Measurements from ENCODE around the gene HLA-G.

The HLA-G gene

GRCh38 chr6:29825848-29826247 lies 1.8 kb upstream of the HLA-G start:
- no peak for DNase-seq
- no peak overlapping the region for H2BK120ac ChIP-seq (ENCODE audit: insufficient read depth, low read length, poor library complexity)
- H4K12ac ChIP-seq (ENCODE audit: low read depth, low read length) = no peak overlapping the region
- H3K27me3 ChIP-seq (ENCODE audit: insufficient read depth, low read length) = peaks cover 14% of the 10 kb centered on the region
- H3K14ac ChIP-seq (ENCODE audit: low read length) = no peak overlapping the region
- H3K4ac ChIP-seq (ENCODE audit: low read depth, low read length) = no peak overlapping the region
- H3K4me2 ChIP-seq (ENCODE audit: low read length) = no peak overlapping the region
- H2AK5ac ChIP-seq (ENCODE audit: low read length) = no peak overlapping the region
- no peak overlapping the region for H3K18ac ChIP-seq (ENCODE audit: low read length)
- no peak overlapping the region for H3K27ac ChIP-seq (ENCODE audit: low read depth, low read length)
- no peak overlapping the region for H3K4me3 ChIP-seq (ENCODE audit: low read depth, low read length)
- peaks cover 4% of the 10 kb centered on the region for H3K9me3 ChIP-seq (ENCODE audit: insufficient read depth, low read depth, low read length)
- no peaks in the 10 kb centered on the region for H3K36me3 ChIP-seq (ENCODE audit: control insufficient read depth in 1 of 2, insufficient read depth in 2 of 2, low read length in 2 of 2)
- no peaks in the 10 kb centered on the region for H3K79me1 ChIP-seq (ENCODE audit: low read length)
- no peak overlapping the region for H4K8ac ChIP-seq (ENCODE audit: low read depth, low read length)
- H2AFZ ChIP-seq (ENCODE audit: insufficient read depth, low read length, poor library complexity) = no peak overlapping the region
- no peak overlapping the region for H2BK12ac ChIP-seq (ENCODE audit: low read length)
- no peaks in the 10 kb centered on the region for H3K79me2 ChIP-seq (ENCODE audit: control insufficient read depth, insufficient read depth, low read length, poor library complexity)
- no CpG with 5 or more reads among the region's 2 CpGs for WGBS (ENCODE audit: extremely low coverage, insufficient coverage, insufficient read length)
- H4K91ac ChIP-seq (ENCODE audit: low read depth, low read length) = no peak overlapping the region
- H3K4me1 ChIP-seq (ENCODE audit: control insufficient read depth in 1 of 2, insufficient read depth in 2 of 2, low read length in 2 of 2) = peaks cover 0 to 3% of the 10 kb centered on the region in 2 experiments
- H2BK5ac ChIP-seq (ENCODE audit: low read depth, low read length, poor library complexity) = no peak overlapping the region
- no peak overlapping the region for H3K9ac ChIP-seq (ENCODE audit: low read length)
- H3K23ac ChIP-seq (ENCODE audit: low read length) = no peak overlapping the region

DNA sequence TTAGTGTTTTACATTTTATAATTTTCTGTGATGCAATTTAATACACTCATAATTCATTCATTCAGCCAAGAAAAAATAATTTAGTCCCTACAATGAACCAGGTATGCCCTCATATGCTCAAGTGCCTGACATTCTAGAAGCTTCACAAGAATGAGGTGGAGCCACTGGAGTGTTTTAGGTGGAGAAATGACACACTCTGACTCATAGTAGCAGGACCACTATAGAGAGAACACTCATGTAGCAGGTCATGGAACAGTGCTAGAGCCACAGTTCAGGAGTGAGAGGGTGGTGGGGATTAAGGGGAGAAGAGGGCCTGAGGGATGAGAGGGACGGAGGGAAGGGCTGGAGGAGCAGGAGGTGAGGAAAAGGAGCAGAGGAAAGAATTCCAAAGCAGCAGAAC lies 1.4 kb upstream of the HLA-G start:
- no peak overlapping the region for H4K12ac ChIP-seq (ENCODE audit: low read depth, low read length)
- no CpG with 5 or more reads among the region's 1 CpG for WGBS (ENCODE audit: extremely low coverage, insufficient coverage, insufficient read length)
- H3K4me3 ChIP-seq (ENCODE audit: low read depth, low read length) = no peak overlapping the region
- no peaks in the 10 kb centered on the region for H3K79me2 ChIP-seq (ENCODE audit: control insufficient read depth, insufficient read depth, low read length, poor library complexity)
- H3K9ac ChIP-seq (ENCODE audit: low read length) = no peak overlapping the region
- no peak overlapping the region for H3K4ac ChIP-seq (ENCODE audit: low read depth, low read length)
- no peak overlapping the region for H2AFZ ChIP-seq (ENCODE audit: insufficient read depth, low read length, poor library complexity)
- H3K4me2 ChIP-seq (ENCODE audit: low read length) = no peak overlapping the region
- H3K14ac ChIP-seq (ENCODE audit: low read length) = no peak overlapping the region
- H3K79me1 ChIP-seq (ENCODE audit: low read length) = no peaks in the 10 kb centered on the region
- no peak overlapping the region for H2BK120ac ChIP-seq (ENCODE audit: insufficient read depth, low read length, poor library complexity)
- peaks cover 0 to 3% of the 10 kb centered on the region in 2 experiments for H3K4me1 ChIP-seq (ENCODE audit: control insufficient read depth in 1 of 2, insufficient read depth in 2 of 2, low read length in 2 of 2)
- H2BK5ac ChIP-seq (ENCODE audit: low read depth, low read length, poor library complexity) = no peak overlapping the region
- peaks cover 14% of the 10 kb centered on the region for H3K27me3 ChIP-seq (ENCODE audit: insufficient read depth, low read length)
- peaks cover 4% of the 10 kb centered on the region for H3K9me3 ChIP-seq (ENCODE audit: insufficient read depth, low read depth, low read length)
- no peak overlapping the region for H3K18ac ChIP-seq (ENCODE audit: low read length)
- H2BK12ac ChIP-seq (ENCODE audit: low read length) = no peak overlapping the region
- no peak overlapping the region for H3K23ac ChIP-seq (ENCODE audit: low read length)
- no peak overlapping the region for H2AK5ac ChIP-seq (ENCODE audit: low read length)
- H3K36me3 ChIP-seq (ENCODE audit: control insufficient read depth in 1 of 2, insufficient read depth in 2 of 2, low read length in 2 of 2) = no peaks in the 10 kb centered on the region
- peak; percentile 65 to 85 for DNase-seq
- H4K8ac ChIP-seq (ENCODE audit: low read depth, low read length) = no peak overlapping the region
- no peak overlapping the region for H3K27ac ChIP-seq (ENCODE audit: low read depth, low read length)
- H4K91ac ChIP-seq (ENCODE audit: low read depth, low read length) = no peak overlapping the region

GRCh38 chr6:29828471-29828797 lies 809 bp downstream of the HLA-G start:
- Histone ChIP-seq H4K91ac (ENCODE audit: low read depth, low read length) (no peak overlapping the region), H3K36me3 (ENCODE audit: control insufficient read depth in 1 of 2, insufficient read depth in 2 of 2, low read length in 2 of 2) (no peaks in the 10 kb centered on the region), H3K27ac (ENCODE audit: low read depth, low read length) (no peak overlapping the region), H4K12ac (ENCODE audit: low read depth, low read length) (no peak overlapping the region), H3K23ac (ENCODE audit: low read length) (no peak overlapping the region), H3K4me2 (ENCODE audit: low read length) (peak overlapping the region; percentile 50), H3K27me3 (ENCODE audit: insufficient read depth, low read length) (peaks cover 14% of the 10 kb centered on the region), H3K18ac (ENCODE audit: low read length) (no peak overlapping the region), H3K4ac (ENCODE audit: low read depth, low read length) (no peak overlapping the region), H2BK5ac (ENCODE audit: low read depth, low read length, poor library complexity) (no peak overlapping the region), H4K8ac (ENCODE audit: low read depth, low read length) (no peak overlapping the region), H2AK5ac (ENCODE audit: low read length) (no peak overlapping the region), H2BK120ac (ENCODE audit: insufficient read depth, low read length, poor library complexity) (no peak overlapping the region), H3K79me1 (ENCODE audit: low read length) (no peaks in the 10 kb centered on the region), H3K79me2 (ENCODE audit: control insufficient read depth, insufficient read depth, low read length, poor library complexity) (no peaks in the 10 kb centered on the region), H3K4me1 (ENCODE audit: control insufficient read depth in 1 of 2, insufficient read depth in 2 of 2, low read length in 2 of 2) (peaks cover 0 to 3% of the 10 kb centered on the region in 2 experiments), H2AFZ (ENCODE audit: insufficient read depth, low read length, poor library complexity) (no peak overlapping the region), H3K14ac (ENCODE audit: low read length) (no peak overlapping the region), H3K9ac (ENCODE audit: low read length) (no peak overlapping the region), H3K4me3 (ENCODE audit: low read depth, low read length) (no peak overlapping the region), H2BK12ac (ENCODE audit: low read length) (no peak overlapping the region), H3K9me3 (ENCODE audit: insufficient read depth, low read depth, low read length) (peaks cover 4% of the 10 kb centered on the region)
- no CpG with 5 or more reads among the region's 26 CpGs for WGBS (ENCODE audit: extremely low coverage, insufficient coverage, insufficient read length)
- peak; percentile 40 to 73 for DNase-seq

DNA sequence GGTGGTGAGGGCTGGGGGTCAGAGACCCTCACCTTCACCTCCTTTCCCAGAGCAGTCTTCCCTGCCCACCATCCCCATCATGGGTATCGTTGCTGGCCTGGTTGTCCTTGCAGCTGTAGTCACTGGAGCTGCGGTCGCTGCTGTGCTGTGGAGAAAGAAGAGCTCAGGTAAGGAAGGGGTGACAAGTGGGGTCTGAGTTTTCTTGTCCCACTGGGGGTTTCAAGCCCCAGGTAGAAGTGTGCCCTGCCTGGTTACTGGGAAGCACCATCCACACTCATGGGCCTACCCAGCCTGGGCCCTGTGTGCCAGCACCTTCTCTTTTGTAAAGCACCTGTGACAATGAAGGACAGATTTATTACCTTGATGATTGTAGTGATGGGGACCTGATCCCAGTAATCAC lies 2.1 kb downstream of the HLA-G start:
- no peak overlapping the region for H3K18ac ChIP-seq (ENCODE audit: low read length)
- no peak overlapping the region for H2BK12ac ChIP-seq (ENCODE audit: low read length)
- no peak overlapping the region for H3K4me3 ChIP-seq (ENCODE audit: low read depth, low read length)
- no peak overlapping the region for H2AFZ ChIP-seq (ENCODE audit: insufficient read depth, low read length, poor library complexity)
- no peak overlapping the region for H4K8ac ChIP-seq (ENCODE audit: low read depth, low read length)
- H3K4ac ChIP-seq (ENCODE audit: low read depth, low read length) = no peak overlapping the region
- no peak overlapping the region for H3K9ac ChIP-seq (ENCODE audit: low read length)
- no CpG with 5 or more reads among the region's 3 CpGs for WGBS (ENCODE audit: extremely low coverage, insufficient coverage, insufficient read length)
- H3K9me3 ChIP-seq (ENCODE audit: insufficient read depth, low read depth, low read length) = peaks cover 2% of the 10 kb centered on the region
- no peaks in the 10 kb centered on the region for H3K79me1 ChIP-seq (ENCODE audit: low read length)
- H3K23ac ChIP-seq (ENCODE audit: low read length) = no peak overlapping the region
- H4K12ac ChIP-seq (ENCODE audit: low read depth, low read length) = no peak overlapping the region
- H2BK5ac ChIP-seq (ENCODE audit: low read depth, low read length, poor library complexity) = no peak overlapping the region
- no peak overlapping the region for H4K91ac ChIP-seq (ENCODE audit: low read depth, low read length)
- no peak overlapping the region for H3K27ac ChIP-seq (ENCODE audit: low read depth, low read length)
- DNase-seq = no peak
- no peak overlapping the region for H3K14ac ChIP-seq (ENCODE audit: low read length)
- H3K4me1 ChIP-seq (ENCODE audit: control insufficient read depth in 1 of 2, insufficient read depth in 2 of 2, low read length in 2 of 2) = peaks cover 0 to 3% of the 10 kb centered on the region in 2 experiments
- no peaks in the 10 kb centered on the region for H3K36me3 ChIP-seq (ENCODE audit: control insufficient read depth in 1 of 2, insufficient read depth in 2 of 2, low read length in 2 of 2)
- H2BK120ac ChIP-seq (ENCODE audit: insufficient read depth, low read length, poor library complexity) = no peak overlapping the region
- no peaks in the 10 kb centered on the region for H3K79me2 ChIP-seq (ENCODE audit: control insufficient read depth, insufficient read depth, low read length, poor library complexity)
- H2AK5ac ChIP-seq (ENCODE audit: low read length) = no peak overlapping the region
- H3K27me3 ChIP-seq (ENCODE audit: insufficient read depth, low read length) = peaks cover 14% of the 10 kb centered on the region
- H3K4me2 ChIP-seq (ENCODE audit: low read length) = no peak overlapping the region
